HG03457 (cell line): ENCODE data around the gene ST6GALNAC2.
"Not testable (repeated sequence)": the region's sequence is repeated elsewhere in the genome, so short reads cannot be mapped to it uniquely, and the experiment has no call there.

Source experiments
- ATAC-seq: cut with Tn5 transposase; IDR thresholded peaks from one replicate; pipeline ENCODE4 v1.9.1; 2021; ENCODE audit warnings: moderate number of reproducible peaks; ENCODE audit not compliant: unreplicated experiment

ST6GALNAC2 gene

DNA sequence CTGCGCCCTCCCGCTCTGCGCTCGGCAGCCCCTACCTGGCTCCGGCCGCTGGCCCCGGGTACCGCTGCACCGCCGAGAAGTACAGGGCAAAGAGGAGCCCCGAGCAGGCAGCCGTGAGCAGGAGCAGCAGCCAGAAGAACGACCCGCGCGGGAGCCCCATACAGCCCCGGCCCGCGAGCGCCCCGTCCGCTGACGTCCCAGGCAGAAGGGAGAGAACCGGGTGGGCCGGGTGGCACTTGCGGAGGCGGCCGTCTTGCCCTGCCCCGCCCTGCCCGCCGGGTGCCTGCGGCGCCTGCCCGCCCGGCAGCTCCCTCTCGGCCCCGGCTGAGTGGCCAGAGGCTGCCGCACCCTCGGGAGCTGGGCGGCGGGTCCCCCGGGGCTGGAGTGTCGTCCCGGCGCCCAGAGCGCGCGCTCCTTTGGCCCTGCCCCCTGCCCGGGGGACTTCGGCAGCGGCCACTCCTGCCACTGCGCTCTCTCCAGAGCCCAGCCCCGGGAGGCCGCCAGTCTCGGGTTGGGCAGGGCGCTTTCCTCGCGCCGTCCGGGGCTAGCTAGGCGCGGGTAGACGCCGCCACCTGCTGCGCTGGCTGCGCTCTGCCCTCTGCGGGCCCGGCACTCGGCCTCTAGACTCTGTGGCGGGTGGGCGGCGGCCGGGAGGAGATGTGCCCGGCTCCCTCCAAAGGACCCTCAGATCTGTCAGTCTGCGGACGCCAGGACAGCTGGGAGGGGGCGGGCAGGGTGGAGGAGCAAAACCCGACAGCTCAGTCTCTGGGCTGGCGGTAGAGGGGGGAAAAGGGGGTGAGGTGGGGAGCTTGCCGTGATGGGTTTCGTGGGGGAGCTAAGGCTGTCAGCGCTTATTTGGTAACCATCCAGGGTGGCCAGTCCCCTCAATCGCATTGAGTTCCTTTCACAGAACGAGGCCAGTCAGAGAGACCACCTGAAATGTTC, at the start of gene ST6GALNAC2:
TSS of gene ST6GALNAC2 (minus strand) at position 212 of the 945 bp plus-strand sequence. CDS start at position 160, 52 bp downstream.
- ATAC-seq = no peak

DNA sequence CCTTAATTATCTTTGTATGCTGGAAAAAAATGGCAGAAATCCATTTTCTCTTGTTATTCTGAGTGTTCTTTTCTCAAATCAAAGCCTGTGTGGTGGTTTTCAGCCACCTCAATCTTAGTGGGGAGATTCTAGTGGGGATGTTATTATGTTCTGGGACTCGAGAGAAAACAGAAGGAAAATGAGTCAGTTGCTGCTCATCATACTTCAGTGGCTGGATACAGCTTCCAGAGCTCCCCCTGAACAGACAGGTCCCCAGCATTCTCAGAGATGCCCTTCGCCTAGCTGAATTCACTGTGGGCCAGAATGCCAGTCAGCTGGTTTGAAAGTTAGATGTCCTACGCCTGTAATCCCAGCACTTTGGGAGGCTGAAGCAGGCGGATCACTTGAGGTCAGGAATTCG, 49.4 kb upstream of the ST6GALNAC2 start:
- no peak for ATAC-seq

GRCh38 chr17:76633628-76634328, 48.1 kb upstream of the ST6GALNAC2 start:
- ATAC-seq = no peak

GRCh38 chr17:76631821-76632565, 46.3 kb upstream of the ST6GALNAC2 start:
- no peak for ATAC-seq

- no peak for ATAC-seq
These were observed 44.5 kb upstream of the ST6GALNAC2 start for GRCh38 chr17:76630151-76630550.

- no peak for ATAC-seq
These were observed 41.9 kb upstream of the ST6GALNAC2 start for GRCh38 chr17:76627510-76627909.

- no peak for ATAC-seq
These were observed 40.8 kb upstream of the ST6GALNAC2 start for GRCh38 chr17:76626442-76626841.

- no peak for ATAC-seq
These were observed 39.8 kb upstream of the ST6GALNAC2 start for GRCh38 chr17:76625496-76625895.

GRCh38 chr17:76623271-76624146, 37.8 kb upstream of the ST6GALNAC2 start:
- ATAC-seq = no peak

DNA sequence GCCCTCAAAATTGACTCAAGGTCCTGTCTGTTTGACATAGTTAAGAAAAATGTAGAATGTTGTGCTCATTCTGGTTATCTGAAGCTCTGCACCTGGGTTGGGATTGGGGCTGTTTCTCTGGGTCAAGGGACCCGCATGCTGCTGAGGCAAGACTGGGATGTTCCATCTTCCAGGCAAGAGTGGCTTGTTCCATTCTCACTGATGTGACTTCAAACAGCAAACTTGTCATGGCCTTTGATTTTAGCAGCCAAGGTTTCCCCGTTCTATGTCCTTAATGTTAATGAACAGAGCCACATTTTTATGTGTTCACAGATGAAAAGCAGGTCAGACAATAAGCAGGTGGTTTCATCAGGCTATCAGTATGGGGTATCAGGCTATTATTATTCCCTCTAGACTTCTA, 32.2 kb upstream of the ST6GALNAC2 start:
- no peak for ATAC-seq

- no peak for ATAC-seq
These were observed 29.4 kb upstream of the ST6GALNAC2 start for GRCh38 chr17:76614912-76615617.

- ATAC-seq = not testable (repeated sequence)
These were observed 28.6 kb upstream of the ST6GALNAC2 start for GRCh38 chr17:76614064-76614759.

DNA sequence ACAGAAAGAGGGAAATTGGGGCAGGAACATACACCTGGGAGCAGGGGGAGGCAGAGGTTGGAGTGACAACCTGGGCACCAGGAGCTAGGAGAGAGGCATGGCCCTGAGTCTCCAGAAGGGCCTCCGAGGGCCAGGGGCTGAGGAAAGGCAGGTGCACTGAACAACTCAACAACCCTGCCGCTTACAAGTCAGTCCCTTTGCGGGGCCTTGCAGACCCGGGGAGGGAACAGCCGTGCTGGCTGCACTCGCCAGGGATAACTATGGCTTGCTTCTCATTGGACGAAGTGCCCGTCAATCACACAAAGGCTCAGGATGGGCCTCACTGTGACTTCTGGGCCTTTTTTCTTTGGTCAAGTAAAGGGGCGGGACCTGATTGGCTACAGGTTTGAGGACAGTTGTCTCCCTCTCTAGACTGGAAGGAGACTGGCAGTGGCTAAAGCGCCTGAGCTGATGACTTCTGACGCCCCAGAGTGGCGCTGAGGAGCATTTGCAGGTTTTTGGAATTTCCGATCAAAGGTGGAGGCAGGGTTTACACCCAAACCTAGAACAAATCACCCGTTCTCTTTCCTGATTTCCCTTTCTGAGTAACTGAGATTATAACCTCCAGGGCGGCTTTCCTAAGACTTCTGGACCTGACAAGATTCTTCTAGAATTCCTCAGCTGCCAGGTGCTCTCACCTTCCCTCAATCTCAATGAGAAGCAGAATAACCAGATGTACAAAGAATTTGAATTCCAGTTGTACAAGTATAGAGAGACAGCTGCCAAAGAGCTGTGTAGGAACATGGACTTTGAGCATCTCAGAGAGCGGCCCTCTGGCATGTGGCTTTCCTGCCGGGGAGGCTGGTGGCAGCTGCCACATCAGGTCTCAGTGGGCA, 27.6 kb upstream of the ST6GALNAC2 start:
- ATAC-seq = no peak

GRCh38 chr17:76612465-76612864, 26.8 kb upstream of the ST6GALNAC2 start:
- no peak for ATAC-seq

GRCh38 chr17:76611758-76612157, 26.1 kb upstream of the ST6GALNAC2 start:
- ATAC-seq = no peak

DNA sequence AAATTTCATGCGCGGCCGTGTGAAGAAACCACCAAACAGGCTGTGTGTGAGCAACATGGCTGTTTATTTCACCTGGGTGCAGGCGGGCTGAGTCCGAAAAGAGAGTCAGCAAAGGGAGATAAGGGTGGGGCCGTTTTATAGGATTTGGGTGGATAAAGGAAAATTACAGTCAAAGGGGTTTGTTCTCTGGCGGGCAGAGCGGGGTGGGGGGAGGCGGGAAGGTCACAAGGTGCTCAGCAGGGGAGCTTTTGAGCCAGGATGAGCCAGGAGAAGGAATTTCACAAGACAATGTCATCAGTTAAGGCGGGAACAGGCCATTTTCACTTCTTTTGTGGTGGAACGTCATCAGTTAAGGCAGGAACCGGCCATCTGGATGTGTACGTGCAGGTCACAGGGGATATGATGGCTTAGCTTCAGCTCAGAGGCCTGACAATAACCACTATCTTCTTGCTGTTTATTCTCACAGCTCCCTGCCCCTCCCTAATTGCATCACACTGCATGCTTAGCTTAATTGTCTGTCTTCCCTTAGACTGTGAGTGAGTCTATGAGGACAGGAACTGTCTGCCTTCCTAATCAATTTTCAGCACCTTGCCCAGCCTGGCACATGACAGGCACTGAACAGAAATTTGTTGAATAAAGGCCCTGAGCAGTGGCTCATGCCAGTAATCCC, 25.6 kb upstream of the ST6GALNAC2 start:
- ATAC-seq = not testable (repeated sequence)

- ATAC-seq = not testable (repeated sequence)
These were observed 21.0 kb upstream of the ST6GALNAC2 start for GRCh38 chr17:76606685-76607084.
